ENCODE results near the gene HSD11B1L.

DNA sequence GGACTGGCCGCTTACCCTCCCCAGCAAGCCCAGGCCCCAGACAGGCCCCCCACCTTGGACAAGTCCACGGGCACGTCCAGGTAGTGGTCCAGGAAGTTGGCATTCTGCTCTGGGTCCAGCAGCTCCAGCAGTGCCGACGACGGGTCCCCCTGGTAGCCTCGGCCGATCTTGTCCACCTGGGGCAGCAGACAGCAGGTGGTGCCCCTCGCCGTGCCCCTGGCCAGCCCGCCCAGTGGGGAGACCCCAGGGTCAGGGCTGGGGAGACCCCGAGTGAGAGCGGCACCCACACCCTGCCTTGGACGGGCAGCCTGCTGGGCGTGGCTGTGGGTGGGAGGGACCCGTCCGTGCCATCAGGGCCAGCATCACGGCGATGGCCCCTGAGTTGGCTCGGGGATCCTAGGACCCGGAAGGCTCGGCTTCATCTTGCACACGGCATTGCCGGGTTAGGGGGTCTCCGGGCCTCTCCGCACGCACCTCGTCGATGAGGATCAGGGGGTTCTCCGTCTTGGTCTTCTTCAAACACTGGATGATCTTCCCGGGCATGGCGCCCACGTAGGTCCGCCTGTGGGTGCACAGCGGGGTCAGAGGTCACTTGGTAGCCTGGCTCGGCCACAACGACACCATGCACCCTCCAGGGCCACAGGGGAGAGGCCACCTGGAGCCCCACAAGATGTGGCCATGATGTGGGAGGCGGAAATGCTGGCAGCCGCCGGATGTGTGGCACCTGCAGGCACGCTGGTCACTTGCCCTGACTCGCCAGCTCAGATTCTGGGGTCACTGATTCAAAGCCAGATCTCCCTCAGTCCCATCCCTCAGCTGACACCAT, 15.6 kb downstream of the HSD11B1L start:
- TF ChIP-seq EZH2 (IDR thresholded peaks at IDR 0.05) = no peak
- no peak; the same call in 1 of the 2 replicates for TF ChIP-seq POLR2AphosphoS5 (IDR thresholded peaks at IDR 0.05; ENCODE audit: borderline replicate concordance, low read depth, low read length)
- no peak for TF ChIP-seq FOXP2 (optimal IDR thresholded peaks at IDR 0.05; ENCODE audit: control extremely low read depth, extremely low read length, insufficient read depth)

Data from SK-N-MC (cell line).